Right lobe of liver (tissue), 6 donors: ENCODE data around the gene SLAIN2. TPM values are rescaled to one million over a fixed set of nuclear protein-coding genes. Genes with fewer than 3 reads are reported as not detected.

Source experiments
- ATAC-seq, 4 donors: fragments of 200-7000 bp; cut with Tn5 transposase; one replicate each; pipeline ENCODE4 v1.9.1; 2020; ENCODE audit warnings: mild to moderate bottlenecking in 4 of 4, moderate library complexity in 4 of 4
- DNase-seq, 3 donors: peaks; one replicate each; pipeline ENCODE4 v3.0.0-alpha.2; 2020
- H3K27ac ChIP-seq, 3 donors: fragments of 200-600 bp; one replicate each; pipeline ENCODE4 v1.8.0; 2022
- H3K27me3 ChIP-seq, 2 donors: fragments of 200-600 bp; one replicate each; pipeline ENCODE4 v1.8.0; 2022
- H3K36me3 ChIP-seq, 4 donors: fragments of 200-600 bp; sonication (generic) in 1 of 4; one replicate each; pipeline versions ENCODE4 v1.5.1 to v1.8.0; 2017 to 2022; ENCODE audit warnings: control low read depth in 1 of 4
- H3K4me1 ChIP-seq, 4 donors: fragments of 200-600 bp; sonication (generic) in 1 of 4; one replicate each; pipeline versions ENCODE4 v1.5.1 to v1.8.0; 2017 to 2022; ENCODE audit warnings: control low read depth in 1 of 4
- H3K4me3 ChIP-seq, 3 donors: fragments of 200-600 bp; one replicate each; pipeline ENCODE4 v1.8.0; 2022
- H3K9me3 ChIP-seq, 4 donors: fragments of 200-600 bp; sonication (generic) in 1 of 4; one replicate each; pipeline versions ENCODE4 v1.5.1 to v1.8.0; 2017 to 2022; ENCODE audit warnings: control low read depth in 1 of 4
- POLR2A ChIP-seq: fragments of 450-650 bp; IDR thresholded peaks from one replicate; pipeline ENCODE4 v1.6.1; 2017; ENCODE audit warnings: antibody characterized with exemption, mild to moderate bottlenecking
- WGBS: methylation state at CpG from one replicate; pipeline ENCODE4 v1.1.6; 2018; ENCODE audit warnings: low coverage, low lambda C conversion rate; ENCODE audit not compliant: insufficient coverage; ENCODE audit errors: missing lambda C conversion rate; 5-methylcytosine and 5-hydroxymethylcytosine counted together
- intact Hi-C, 2 donors: fragments of 100-400 bp; cut with DNase I; formaldehyde crosslinking; loops; one replicate each; pipeline versions ENCODE4 v1.11.2 to v1.14.1; 2022
- total RNA-seq, 6 experiments: library from RNA; depleted of rRNA in 2 of 6; stranded (reverse); fragments of >200 nt in 2 of 6; fragmentation: NEBNext Ultra II Directional in 3 of 6; extraction: Animal tissue kit (Norgen Biotek cat#: 25700) in 3 of 6; gene quantifications; one replicate each; pipeline versions ENCODE4 v1.1.0 to v1.2.4, GENCODE V29; 2016 to 2023
- TF ChIP-seq, protein P1 (sequence below), 4 donors: fragments of 200-600 bp in 3 of 4; fragments of 450-650 bp in 1 of 4; IDR thresholded peaks; one replicate each; pipeline versions ENCODE4 v1.5.1 to v1.8.0; 2016 to 2022; ENCODE audit warnings: antibody characterized with exemption in 4 of 4, mild to moderate bottlenecking in 2 of 4
- donor health status: DM: no; HTN: yes; CAD: no.
- donor health status: DM: no; HTN: no; CAD: no.
- donor health status: DM: no; HTN: no; CAD: no.
- donor health status: DM: no; HTN: yes; CAD: no.
- donor health status: DM: no; HTN: yes; CAD: no.

SLAIN2 gene
- total RNA-seq, 6 experiments from 2014 or later: 36.4 to 80.6 (median 45.1) TPM

DNA sequence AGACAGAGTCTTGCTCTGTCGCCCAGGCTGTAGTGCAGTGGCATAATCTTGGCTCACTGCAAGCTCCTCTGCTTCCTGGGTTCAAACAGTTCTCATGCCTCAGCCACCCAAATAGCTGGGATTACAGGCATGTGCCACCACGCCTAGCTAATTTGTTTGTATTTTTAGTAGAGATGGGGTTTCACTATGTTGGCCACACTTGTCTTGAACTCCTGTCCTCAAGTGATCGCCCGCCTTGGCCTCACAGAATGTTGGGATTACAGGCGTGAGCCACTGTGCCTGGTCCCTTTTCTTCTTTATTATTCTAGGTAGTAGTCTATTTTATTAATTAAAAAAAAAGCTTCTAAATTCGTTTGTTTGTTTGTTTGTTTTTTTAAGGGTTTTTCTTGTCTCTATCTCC, 59.1 kb downstream of the SLAIN2 start:
- Histone ChIP-seq H3K4me3 (no peak overlapping the region), H3K36me3 (no peaks in the 10 kb centered on the region), H3K27me3 (no peaks in the 10 kb centered on the region), H3K4me1 (no peaks in the 10 kb centered on the region), H3K27ac (no peak overlapping the region), H3K9me3 (no peaks in the 10 kb centered on the region)
- intact Hi-C loops: no loop called here
- WGBS: 81% methylated on average over 4 of the region's 6 CpGs
- ATAC-seq (no peak), DNase-seq (no peak)
- TF ChIP-seq POLR2A: no peak
- TF ChIP-seq, protein P1, sequence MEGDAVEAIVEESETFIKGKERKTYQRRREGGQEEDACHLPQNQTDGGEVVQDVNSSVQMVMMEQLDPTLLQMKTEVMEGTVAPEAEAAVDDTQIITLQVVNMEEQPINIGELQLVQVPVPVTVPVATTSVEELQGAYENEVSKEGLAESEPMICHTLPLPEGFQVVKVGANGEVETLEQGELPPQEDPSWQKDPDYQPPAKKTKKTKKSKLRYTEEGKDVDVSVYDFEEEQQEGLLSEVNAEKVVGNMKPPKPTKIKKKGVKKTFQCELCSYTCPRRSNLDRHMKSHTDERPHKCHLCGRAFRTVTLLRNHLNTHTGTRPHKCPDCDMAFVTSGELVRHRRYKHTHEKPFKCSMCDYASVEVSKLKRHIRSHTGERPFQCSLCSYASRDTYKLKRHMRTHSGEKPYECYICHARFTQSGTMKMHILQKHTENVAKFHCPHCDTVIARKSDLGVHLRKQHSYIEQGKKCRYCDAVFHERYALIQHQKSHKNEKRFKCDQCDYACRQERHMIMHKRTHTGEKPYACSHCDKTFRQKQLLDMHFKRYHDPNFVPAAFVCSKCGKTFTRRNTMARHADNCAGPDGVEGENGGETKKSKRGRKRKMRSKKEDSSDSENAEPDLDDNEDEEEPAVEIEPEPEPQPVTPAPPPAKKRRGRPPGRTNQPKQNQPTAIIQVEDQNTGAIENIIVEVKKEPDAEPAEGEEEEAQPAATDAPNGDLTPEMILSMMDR (IDR thresholded peaks at IDR 0.05): no peak

DNA sequence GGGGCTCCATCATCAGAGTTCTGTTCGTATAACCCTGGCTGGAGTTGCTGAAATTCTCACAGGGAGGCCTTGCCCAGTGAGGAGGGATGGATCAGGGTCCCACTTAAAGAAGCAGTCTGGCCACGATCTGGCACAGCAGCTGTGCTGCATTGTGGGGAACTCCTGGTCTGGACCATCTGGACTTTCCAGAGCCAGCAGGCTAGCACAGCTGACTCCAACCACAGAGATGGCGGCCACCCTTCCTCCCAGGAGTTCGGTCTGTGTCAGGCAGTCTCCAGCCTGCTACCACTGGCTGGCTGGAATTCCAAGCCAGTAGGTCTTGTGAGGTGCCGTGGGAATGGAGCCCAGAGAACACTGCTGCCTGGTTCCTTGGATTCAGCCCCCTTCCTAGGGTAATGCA, 62.0 kb downstream of the SLAIN2 start:
- Histone ChIP-seq H3K27me3 (no peaks in the 10 kb centered on the region), H3K36me3 (no peaks in the 10 kb centered on the region), H3K4me1 (no peaks in the 10 kb centered on the region), H3K4me3 (no peak overlapping the region), H3K9me3 (no peaks in the 10 kb centered on the region), H3K27ac (no peak overlapping the region)
- intact Hi-C loops: no loop called here
- TF ChIP-seq, protein P1 (IDR thresholded peaks at IDR 0.05): no peak
- no peak for TF ChIP-seq POLR2A
- WGBS: no CpG with 5 or more reads among the region's 5 CpGs
- ATAC-seq (no peak), DNase-seq (peak in 1 of 3 donors; percentile 20)

DNA sequence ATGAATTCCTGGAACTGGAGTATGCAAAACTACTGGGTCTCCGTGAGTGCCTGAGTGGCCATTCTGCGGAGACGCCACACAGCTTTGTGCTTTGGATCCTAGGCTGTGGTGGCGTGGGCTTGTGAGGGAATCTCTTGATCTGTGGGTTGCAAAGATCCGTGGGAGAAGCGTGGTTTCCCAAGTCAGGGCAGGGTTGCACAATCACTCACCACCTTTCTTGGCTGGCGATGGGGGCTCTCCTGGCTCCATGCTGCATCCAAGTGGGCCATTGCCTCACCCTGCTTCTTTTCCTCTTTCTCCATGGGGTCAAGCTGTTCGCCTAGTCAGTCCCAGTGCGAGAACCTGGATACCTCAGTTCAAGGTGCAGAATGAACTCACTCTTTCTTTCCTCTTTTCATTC, 62.5 kb downstream of the SLAIN2 start:
- Histone ChIP-seq H3K27ac (no peak overlapping the region), H3K4me3 (no peak overlapping the region), H3K27me3 (no peaks in the 10 kb centered on the region), H3K36me3 (no peaks in the 10 kb centered on the region), H3K4me1 (no peaks in the 10 kb centered on the region), H3K9me3 (no peaks in the 10 kb centered on the region)
- DNase-seq: no peak
- no CpG with 5 or more reads among the region's 9 CpGs for WGBS
- ATAC-seq: no peak
- TF ChIP-seq, protein P1 (IDR thresholded peaks at IDR 0.05): no peak
- no peak for TF ChIP-seq POLR2A
- intact Hi-C loops: no loop called here

DNA sequence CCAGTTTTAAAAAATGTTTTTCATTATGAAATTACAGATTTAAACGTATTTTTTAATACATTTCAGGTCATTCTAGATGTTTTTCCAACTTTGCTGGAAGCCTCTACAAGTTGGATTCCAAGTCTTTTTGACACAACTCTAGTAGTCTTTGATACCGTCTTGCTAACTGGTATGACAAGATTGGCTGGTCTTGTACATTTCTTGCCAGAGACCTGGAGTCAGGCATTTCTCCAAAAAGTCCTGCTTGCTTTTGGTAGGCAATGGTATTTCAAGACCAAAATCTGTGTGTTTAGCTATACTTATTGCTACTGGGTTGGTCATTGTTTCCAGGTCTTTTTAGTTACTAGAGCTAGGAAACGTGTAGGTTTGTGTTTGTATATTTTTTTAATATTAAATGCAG, 64.6 kb downstream of the SLAIN2 start:
- intact Hi-C loops: no loop called here

More for the DNA sequence above, 64.6 kb downstream of the SLAIN2 start:
- H3K27me3 ChIP-seq: no peaks in the 10 kb centered on the region
- TF ChIP-seq, protein P1 (IDR thresholded peaks at IDR 0.05): no peak
- TF ChIP-seq POLR2A: no peak
- WGBS: 91% methylated on average over 3 of the region's 3 CpGs
- DNase-seq (no peak), ATAC-seq (no peak)
- peaks cover 0 to 3% (median 0%) of the 10 kb centered on the region in 4 donors for H3K36me3 ChIP-seq
- H3K4me1 ChIP-seq: no peaks in the 10 kb centered on the region
- no peak overlapping the region for H3K27ac ChIP-seq
- no peaks in the 10 kb centered on the region for H3K9me3 ChIP-seq
- no peak overlapping the region for H3K4me3 ChIP-seq
